ENCODE data around the gene MS4A6A.
"Not testable (repeated sequence)": the region's sequence is repeated elsewhere in the genome, so short reads cannot be mapped to it uniquely, and the experiment has no call there.

MS4A6A gene, protein sequence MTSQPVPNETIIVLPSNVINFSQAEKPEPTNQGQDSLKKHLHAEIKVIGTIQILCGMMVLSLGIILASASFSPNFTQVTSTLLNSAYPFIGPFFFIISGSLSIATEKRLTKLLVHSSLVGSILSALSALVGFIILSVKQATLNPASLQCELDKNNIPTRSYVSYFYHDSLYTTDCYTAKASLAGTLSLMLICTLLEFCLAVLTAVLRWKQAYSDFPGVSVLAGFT
- total RNA-seq, result 2.4 reads per million, percentile 7 among the genes with 10 or more reads in this experiment

- DNase-seq, result no peak
These were observed at the start of gene MS4A6A for GRCh38 chr11:60182541-60183330. Gene MS4A6A, minus strand, starts transcription at chr11:60183083. Its CDS starts 1,356 bp downstream, at chr11:60181727.

DNA sequence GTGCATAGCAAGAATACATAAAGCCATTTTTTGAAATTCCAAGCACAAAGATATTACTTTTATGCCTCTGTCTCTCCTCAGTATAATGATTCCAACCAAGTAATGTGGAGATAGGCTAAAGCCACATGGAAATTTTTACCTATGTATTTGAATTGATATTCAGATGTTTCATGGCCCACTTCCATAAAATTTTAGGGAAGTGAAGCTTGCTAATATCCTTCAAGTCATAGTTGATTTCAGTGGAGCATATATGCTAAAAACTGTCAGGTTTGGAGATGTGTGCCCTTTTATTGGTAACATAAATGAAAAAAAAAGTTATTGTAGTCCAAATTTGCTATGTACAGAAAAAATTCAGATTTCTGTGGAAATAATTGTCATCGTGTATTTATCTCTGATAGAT, 47.8 kb upstream of the MS4A6A start:
- no peak for DNase-seq

DNA sequence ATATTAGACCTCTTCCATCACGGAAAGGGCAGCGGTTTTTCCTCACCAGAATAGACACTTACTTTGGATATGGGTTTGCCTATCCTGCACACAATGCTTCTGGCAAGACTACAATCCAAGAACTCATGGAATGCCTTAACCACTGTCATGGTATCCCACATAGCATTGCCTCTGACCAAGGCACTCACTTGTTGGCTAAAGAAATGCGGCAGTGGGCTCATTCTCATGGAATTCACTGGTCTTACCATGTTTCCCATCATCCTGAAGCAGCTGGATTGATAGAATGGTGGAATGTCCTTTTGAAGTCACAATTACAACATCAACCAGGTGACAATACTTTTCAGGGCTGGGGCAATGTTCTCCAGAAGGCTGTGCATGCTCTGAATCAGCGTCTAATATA, 39.3 kb upstream of the MS4A6A start:
- DNase-seq, result no peak

DNA sequence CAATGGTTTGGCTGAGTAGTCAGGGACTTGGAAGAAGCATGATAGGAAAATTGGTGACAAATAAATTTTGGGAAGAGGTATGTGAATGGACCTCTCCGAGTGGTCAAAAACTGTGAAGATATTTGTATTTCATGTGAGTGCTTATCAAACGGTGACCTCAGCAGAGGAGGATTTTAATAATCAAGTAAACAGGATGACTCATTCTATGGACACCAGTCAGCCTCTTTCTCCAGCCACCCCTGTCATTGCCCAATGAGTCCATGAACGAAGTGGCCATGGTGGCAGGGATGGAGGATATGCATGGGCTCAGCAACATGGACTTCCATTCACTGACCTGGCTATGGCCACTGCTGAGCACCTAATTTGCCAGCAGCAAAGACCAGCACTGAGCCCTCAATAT, 38.8 kb upstream of the MS4A6A start:
- no peak for DNase-seq

GRCh38 chr11:60221181-60221580, 38.3 kb upstream of the MS4A6A start:
- no peak for DNase-seq

DNA sequence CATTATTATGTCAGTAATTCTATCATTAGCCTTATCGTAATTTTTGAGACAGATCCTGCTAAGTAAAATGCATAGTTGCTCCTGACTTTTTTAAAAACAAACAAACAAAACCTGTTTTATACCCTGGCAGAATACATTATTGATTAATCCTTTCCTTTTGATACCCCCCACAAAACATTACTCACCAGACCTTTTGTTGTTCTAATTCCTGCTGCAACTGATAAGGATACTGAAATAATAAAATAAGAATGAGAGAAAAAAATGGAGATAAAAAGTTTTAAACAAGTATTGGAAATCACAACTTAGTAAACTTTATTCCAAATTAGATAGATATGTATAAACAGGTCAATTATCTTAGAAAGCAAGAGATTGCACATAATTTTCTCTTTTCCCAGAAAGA, 31.5 kb upstream of the MS4A6A start:
- no peak for DNase-seq

DNA sequence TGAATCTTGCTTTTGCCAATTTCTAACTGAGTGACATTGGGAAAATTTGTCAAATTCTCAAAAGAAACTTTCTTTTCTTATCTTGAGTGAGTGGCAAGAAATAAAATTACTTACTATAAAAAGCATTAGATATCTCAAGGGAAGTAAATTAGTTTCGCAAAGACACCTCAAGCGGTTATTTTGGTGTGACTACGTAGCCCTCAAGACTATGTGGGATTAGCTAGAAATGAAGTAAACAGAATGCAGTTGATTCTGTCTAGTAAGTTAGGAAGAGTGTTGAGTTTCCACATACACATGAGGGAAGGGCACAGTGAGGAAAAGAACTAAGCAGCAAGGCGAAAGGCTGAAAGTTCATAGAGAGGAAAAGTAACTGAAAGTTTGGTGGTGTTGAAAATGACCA, 28.3 kb upstream of the MS4A6A start:
- no peak for DNase-seq

GRCh38 chr11:60209977-60210376, 27.1 kb upstream of the MS4A6A start:
- DNase-seq, result no peak

DNA sequence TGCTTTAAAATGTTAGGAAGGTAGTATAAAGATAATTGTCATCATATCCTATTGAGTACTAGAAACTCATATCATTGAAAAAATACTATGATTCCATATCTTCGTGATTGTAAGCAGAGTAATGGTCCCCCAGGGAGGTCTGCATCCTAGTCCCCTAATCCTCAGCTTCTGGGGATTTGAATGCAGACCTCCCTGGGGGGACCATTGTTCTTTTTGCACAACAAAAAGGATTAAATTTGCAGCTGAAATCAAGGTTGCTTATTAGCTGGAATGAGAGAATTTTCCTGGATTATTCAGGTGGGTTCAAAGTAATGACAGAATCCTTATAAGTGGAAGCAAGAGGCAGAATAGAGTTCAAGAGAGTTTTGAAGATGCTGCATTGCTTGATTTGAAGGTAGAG, 26.1 kb upstream of the MS4A6A start:
- no peak for DNase-seq

GRCh38 chr11:60208146-60208895, 25.4 kb upstream of the MS4A6A start:
- DNase-seq, result no peak

DNA sequence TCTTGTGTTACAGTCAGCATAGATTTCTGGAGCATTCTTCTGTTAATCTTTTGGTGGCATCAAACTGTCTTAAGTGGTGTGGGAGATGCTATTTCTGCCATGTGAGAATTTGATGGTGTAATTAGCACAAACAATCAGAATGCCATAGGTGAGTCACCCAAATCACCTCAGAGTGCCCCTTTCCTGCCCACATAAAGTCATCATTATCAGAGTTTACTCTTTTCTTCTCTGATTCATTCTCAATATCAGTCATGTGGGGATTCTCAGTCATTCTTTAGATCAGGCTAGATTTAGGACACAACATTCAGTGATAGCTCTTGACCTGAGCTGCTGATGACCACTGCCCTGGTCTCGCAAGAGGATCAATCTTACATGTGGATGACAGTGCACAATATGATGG, 23.7 kb upstream of the MS4A6A start:
- DNase-seq, result no peak

- DNase-seq, result no peak
These were observed 22.0 kb upstream of the MS4A6A start for GRCh38 chr11:60204922-60205321.

- DNase-seq, result not testable (repeated sequence)
These were observed 18.5 kb upstream of the MS4A6A start for GRCh38 chr11:60201334-60201733.

- DNase-seq, result no peak
These were observed 14.6 kb upstream of the MS4A6A start for GRCh38 chr11:60197442-60197841.

GRCh38 chr11:60195923-60196368, 13.1 kb upstream of the MS4A6A start:
- DNase-seq, result no peak

DNA sequence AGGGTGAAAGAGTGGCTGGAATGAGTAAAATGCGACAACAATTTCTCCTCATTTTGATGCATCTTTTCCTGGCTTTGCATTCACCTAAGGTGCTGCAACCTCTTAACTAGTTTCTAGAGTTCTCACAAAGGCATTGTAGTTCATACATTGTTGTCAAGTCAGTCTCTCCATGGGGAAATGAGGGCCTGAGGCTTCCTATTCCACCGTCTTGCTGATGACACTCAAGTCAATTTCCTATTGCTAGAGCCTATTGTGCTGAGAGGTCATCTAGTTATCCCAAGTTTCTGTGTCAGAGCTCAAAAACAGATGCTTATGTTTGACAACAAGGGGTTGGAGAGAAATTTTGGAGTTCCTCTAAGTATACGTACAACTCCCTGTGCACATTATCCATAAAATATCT, 11.6 kb upstream of the MS4A6A start:
- DNase-seq, result no peak

DNA sequence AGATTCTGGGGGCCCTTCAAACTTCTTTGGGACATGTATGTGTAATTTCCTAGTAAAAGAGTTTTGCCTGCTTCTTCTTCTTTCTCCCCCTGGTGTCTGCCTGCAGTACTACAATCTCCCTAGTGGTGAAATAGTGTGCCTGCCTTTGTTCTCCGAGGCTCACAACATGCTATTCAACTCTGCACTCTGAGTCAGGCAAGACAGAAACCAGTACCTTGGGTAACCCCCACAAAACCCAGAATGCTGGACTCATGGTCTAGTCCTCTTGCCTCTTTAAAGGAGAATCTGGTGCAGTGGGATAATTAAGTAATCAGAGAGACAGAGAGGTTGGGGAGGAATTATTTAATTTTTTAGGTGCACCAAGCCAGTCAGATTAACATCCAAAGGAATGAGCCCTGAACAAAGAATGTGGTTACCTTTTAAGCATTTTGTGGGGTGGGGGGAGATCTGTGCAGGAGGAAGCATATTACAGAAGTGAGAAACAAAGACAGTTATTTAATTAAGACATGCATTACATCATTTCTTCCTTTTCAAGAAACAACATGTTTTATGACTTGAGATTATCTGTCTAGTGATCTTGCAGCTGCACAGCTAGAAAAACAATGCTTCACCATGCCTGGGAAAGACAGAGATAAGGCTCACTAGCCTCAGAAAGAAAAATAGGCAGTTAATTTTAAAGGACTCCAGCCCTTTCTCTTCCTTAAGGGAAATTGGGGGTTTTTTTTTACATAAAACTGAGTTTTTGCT, 11.0 kb upstream of the MS4A6A start:
- DNase-seq, result peak; percentile 39

- not testable (repeated sequence) for DNase-seq
These were observed 9.7 kb upstream of the MS4A6A start for GRCh38 chr11:60192564-60192963.

DNA sequence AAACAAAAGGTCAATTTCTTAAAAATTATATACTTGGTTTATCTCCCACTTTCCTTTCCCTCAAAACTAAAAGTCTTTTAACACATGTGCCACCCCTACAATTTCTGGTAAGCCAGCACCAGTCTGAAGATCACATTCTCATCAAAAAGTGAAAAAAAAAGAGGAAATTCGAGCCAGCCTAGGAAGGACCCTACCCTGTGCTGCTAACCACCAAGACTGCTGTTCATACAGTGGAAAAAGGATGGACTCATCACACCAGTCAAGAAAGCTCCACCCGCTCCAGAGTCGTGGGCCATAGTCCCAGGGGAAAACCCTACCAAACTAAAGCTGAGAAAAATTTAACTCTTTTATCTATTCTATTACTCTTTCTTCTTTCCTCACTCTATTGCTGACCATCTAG, 5.6 kb upstream of the MS4A6A start:
- DNase-seq, result not testable (repeated sequence)

- not testable (repeated sequence) for DNase-seq
These were observed 3.2 kb upstream of the MS4A6A start for GRCh38 chr11:60186128-60186527.

DNA sequence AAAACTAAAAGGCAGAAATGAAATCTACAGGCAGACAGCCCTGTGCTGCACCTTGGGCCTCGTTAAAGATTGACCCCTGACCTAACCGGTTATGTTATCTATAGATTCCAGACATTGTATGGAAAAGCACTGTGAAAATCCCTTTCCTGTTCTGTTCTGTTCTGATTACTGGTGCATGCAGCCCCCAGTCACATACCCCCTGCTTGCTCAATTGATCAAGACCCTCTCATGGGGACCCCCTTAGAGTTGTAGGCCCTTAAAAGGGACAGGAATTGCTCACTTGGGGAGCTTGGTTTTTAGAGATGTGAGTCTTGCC, 2.6 kb upstream of the MS4A6A start:
- not testable (repeated sequence) for DNase-seq

DNA sequence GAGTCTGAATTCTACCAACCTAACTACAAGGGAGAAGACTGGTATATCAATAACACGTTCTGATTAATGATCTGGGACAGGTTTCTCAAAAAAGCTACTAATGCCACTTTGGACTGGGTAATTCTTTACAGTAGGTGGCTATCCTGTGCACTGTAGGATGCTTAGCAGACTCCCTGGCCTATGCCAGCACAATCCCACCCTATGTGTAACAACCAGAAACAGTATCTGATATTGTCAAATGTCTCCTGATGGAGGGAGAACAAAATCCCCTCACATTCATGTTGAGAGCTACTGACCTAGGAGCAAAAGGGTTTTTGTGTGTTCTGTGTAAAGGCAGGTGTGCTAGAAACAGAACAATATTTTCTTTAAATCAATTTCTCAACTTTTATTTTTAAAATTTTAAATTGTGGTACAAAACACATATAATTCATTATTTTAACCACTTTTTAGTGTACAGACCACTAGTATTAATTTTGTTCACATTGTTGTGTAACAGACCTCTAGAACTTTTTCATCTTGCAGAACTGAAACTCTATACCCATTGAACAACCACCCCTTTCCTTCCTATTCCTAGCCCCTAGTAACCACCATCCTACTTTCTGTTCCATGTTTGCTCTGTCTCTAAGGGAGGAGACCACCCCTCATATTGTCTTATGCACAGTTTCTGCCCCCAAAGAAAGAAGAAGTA, 2.1 kb upstream of the MS4A6A start:
- no peak for DNase-seq

All from effector CD4-positive, alpha-beta T cell (primary cell).